BJ (cell line): ENCODE measurements around the gene MYO3B. TPM values are rescaled to one million over a fixed set of nuclear protein-coding genes. Genes with fewer than 3 reads are reported as not detected.
"Not testable (repeated sequence)": the region's sequence is repeated elsewhere in the genome, so short reads cannot be mapped to it uniquely, and the experiment has no call there.

ENCODE experiments used
- CTCF ChIA-PET: fragments of 350-600 bp; formaldehyde crosslinking; extraction: SDS; loops from one replicate; lab custom pipeline; 2021; ENCODE audit warnings: antibody characterized with exemption, inconsistent platforms; lab: Yijun Ruan, JAX
- POLR2A ChIA-PET: fragments of 300-600 bp; sonication (Branson Sonifier 250); formaldehyde crosslinking; extraction: SDS; loops from one replicate; lab custom pipeline; 2021; ENCODE audit warnings: antibody characterized with exemption; lab: Charles Lee
- DNase-seq: peaks from one replicate; pipeline ENCODE4 v3.0.0-alpha.2; 2011; ENCODE audit warnings: low read depth
- H3K27me3 ChIP-seq: 2 replicates; pipeline ENCODE4 v1.6.0; 2011; ENCODE audit warnings: low read length; ENCODE audit not compliant: control insufficient read depth, insufficient read depth
- H3K36me3 ChIP-seq: 2 replicates; pipeline ENCODE4 v1.5.1; 2011; ENCODE audit warnings: low read length; ENCODE audit not compliant: control insufficient read depth, insufficient read depth
- H3K4me3 ChIP-seq: 2 replicates; pipeline ENCODE4 v1.5.1; 2011; ENCODE audit warnings: low read depth, mild to moderate bottlenecking, control low read depth, low read length
- CTCF ChIP-seq: IDR thresholded peaks from 2 replicates; pipeline ENCODE4 v1.5.1; 2011; ENCODE audit warnings: low read depth, mild to moderate bottlenecking, control low read depth, inconsistent platforms, low read length, moderate library complexity; ENCODE audit not compliant: insufficient read depth
- polyA plus RNA-seq: library from polyadenylated mRNA; depleted of rRNA; stranded (reverse); fragments of >200 nt; gene quantifications from 2 replicates; pipeline ENCODE4 v1.2.3, GENCODE V29; 2011

The MYO3B gene
- polyA plus RNA-seq, 1 experiment: not detected

- H3K27me3 ChIP-seq: peaks cover 2% of the 10 kb centered on the region; the same call in 1 of the 2 replicates
- H3K4me3 ChIP-seq: no peak overlapping the region
- TF ChIP-seq CTCF: no peak
- ChIA-PET CTCF (no interaction called here), POLR2A (no interaction called here)
- H3K36me3 ChIP-seq: no peaks in the 10 kb centered on the region
- DNase-seq: no peak
These were observed 355.2 kb downstream of the MYO3B start for GRCh38 chr2:170533156-170533555.

- no peak for TF ChIP-seq CTCF
- no peak for DNase-seq
- ChIA-PET POLR2A (no interaction called here), CTCF (no interaction called here)
- no peak overlapping the region for H3K4me3 ChIP-seq
- H3K27me3 ChIP-seq: peaks cover 2% of the 10 kb centered on the region; the same call in 1 of the 2 replicates
- H3K36me3 ChIP-seq: no peaks in the 10 kb centered on the region
These were observed 357.6 kb downstream of the MYO3B start for GRCh38 chr2:170535552-170535951.

GRCh38 chr2:170544817-170545216, 366.9 kb downstream of the MYO3B start:
- no peak for DNase-seq
- no peak for TF ChIP-seq CTCF
- H3K36me3 ChIP-seq: no peaks in the 10 kb centered on the region
- POLR2A ChIA-PET: no interaction called here
- no peak overlapping the region for H3K4me3 ChIP-seq
- CTCF ChIA-PET: interaction anchor here (0.9 kb wide), 1 partner anchor 13 kb away, joined by 3 read pairs; no protein-coding TSS in a partner anchor
- no peaks in the 10 kb centered on the region for H3K27me3 ChIP-seq

GRCh38 chr2:170548304-170548703, 370.4 kb downstream of the MYO3B start:
- ChIA-PET CTCF (interaction anchor here (0.9 kb wide), 1 partner anchor 10 kb away, joined by 5 read pairs; no protein-coding TSS in a partner anchor), POLR2A (no interaction called here)
- no peak for TF ChIP-seq CTCF
- Histone ChIP-seq H3K4me3 (no peak overlapping the region), H3K27me3 (no peaks in the 10 kb centered on the region), H3K36me3 (no peaks in the 10 kb centered on the region)
- DNase-seq: no peak

GRCh38 chr2:170550501-170550900, 372.6 kb downstream of the MYO3B start:
- no peak for DNase-seq
- POLR2A ChIA-PET: no interaction called here
- no peak for TF ChIP-seq CTCF
- Histone ChIP-seq H3K27me3 (no peaks in the 10 kb centered on the region), H3K4me3 (no peak overlapping the region), H3K36me3 (no peaks in the 10 kb centered on the region)
- CTCF ChIA-PET: no interaction called here

GRCh38 chr2:170551899-170552298, 374.0 kb downstream of the MYO3B start:
- DNase-seq, H3K4me3 ChIP-seq, H3K36me3 ChIP-seq, H3K27me3 ChIP-seq, POLR2A ChIA-PET: not testable (repeated sequence)
- CTCF ChIA-PET: interaction anchor here (1.0 kb wide), 1 partner anchor 11 kb away, joined by 3 read pairs; no protein-coding TSS in a partner anchor
